GM10847 (cell line): ENCODE data around the gene AGFG2.

Source experiments
- POLR2A ChIP-seq: IDR thresholded peaks from 2 replicates; pipeline ENCODE4 v1.6.1; 2011; ENCODE audit not compliant: insufficient read length; ENCODE audit errors: extremely low read depth

AGFG2 gene

GRCh38 chr7:100577507-100577906, 38.5 kb downstream of the AGFG2 start:
- TF ChIP-seq POLR2A = no peak

DNA sequence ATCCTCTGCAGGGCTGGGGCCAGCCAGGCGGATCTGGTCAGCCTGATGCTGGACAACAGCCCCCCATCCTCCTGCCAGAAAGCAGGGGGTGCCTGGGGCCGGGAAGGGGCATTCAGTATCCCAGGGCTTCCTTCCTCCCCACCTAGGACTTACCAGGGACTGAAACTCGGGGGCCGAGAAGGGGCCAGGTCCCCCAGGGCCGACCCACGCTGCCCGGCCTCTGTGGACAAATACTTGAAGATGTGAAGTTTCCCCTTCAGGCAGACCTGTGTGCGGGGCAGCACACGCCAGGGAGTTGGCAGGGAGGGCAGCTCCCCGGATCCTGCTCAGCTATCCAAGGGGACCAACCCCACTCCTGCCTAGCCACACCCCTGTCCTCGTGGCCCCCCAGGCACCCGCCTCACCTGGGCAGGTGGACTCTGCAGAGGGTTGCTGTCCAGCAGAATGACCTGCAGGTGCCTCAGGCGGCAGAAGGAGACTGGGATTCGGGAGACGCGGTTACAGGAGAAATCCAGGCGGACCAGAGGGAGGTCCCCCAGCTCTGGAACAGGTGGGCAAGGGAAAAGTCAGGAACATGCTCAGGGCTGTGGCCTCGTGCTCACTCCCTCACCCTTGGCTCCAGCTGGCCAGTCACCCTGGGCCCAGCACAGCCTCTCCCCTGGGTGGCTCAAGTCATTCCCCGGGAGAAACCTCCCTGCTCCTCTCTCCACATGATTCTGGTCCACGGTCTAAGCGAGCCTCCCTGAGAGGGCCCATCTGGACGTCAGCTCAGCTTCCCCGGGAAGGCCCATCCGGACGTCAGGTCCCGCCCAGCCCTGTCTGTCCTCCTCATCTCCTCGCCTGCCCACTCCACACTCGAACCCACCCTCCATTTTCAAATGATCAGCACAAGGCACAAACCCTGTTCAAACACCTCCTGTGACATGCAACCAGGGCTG, 39.5 kb downstream of the AGFG2 start:
- TF ChIP-seq POLR2A = no peak

DNA sequence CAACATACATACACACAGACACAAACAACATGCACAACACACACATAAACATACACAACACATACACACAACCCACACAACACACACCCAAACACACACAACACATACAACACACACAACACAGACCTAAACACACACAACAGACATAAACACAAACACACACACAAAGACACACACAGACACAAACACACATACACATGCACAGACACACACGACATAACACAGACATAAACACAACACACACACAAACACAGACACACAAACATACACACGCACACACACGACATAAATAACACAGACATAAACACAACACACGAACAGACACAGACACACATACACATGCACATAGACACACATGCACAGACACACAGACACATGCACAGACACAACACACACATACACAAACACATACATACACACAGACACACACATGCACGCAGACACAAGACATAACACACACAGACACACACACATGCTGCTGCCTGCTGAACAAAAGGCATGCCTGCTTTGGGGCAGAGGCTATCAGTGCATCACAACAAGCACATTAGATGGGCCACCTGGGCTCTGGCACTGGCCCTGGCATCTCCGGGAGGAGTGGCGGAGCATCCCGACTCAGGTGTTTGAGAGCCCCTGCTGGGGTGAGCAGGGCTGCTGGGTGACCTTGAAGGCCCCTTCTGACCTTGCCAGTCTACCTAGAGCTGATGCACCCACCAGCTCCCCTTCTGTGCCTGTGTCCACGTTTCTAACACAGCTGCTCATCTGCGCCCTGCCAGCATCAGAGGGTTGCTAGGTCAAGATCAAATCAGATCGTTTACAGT, 41.7 kb downstream of the AGFG2 start:
- no peak for TF ChIP-seq POLR2A

DNA sequence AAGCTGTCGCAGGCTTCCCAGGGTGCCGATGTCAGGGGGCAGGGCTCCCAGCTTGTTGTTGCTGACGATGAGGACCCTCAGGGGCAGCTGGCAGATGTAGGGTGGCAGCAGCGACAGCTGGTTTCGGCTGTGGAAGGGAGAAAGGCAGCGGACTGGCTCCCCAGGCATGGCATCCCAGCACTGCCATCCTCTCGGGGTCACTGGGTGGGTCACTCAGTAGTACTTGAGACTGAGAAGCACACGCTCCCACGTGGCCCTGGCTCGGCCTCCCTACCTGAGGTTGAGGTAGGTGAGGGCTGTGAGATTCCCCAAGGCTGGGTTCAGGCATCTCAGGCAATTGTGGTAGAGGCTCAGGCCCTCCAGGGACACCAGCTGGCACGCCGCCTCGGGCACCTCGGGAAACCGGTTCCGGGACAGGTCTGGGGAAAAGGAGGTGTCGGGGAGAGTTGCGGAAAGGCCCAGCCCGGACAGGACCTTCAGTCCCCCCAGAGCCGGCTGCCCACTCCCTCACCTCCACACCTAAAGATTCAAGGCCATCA, 43.1 kb downstream of the AGFG2 start:
- TF ChIP-seq POLR2A = no peak

GRCh38 chr7:100582650-100583049, 43.6 kb downstream of the AGFG2 start:
- TF ChIP-seq POLR2A = no peak

GRCh38 chr7:100583132-100584053, 44.4 kb downstream of the AGFG2 start:
- no peak for TF ChIP-seq POLR2A

DNA sequence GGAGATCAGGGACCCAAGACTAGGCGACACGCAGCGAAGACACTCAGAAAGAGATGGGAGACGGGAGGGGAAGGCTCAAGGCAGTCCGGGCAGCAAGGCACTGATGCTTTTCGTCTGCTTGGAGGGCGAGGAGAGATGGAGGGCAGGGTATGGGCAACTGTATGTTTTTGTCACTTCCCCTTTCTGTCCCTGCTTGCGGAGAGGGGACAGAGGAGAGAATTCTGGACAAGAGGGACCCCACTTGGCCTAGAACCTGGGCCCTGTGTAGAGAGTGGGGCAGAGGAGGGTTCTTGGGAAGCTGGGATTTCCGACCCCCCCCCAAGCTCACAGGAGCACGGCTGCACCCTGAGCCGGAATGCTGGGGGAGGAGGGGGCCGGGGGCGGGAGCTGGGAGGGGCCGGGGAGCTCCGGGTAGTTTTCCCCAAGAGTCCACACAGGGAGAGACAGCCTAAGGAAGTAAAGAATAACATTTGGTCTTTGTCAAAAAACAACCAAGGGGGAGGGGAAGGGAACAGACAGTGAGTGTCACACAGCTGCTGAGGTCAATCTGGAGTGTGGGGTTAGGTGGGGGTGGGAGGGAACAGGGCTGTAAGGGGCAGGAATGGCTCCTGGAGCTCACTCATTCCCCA, 45.2 kb downstream of the AGFG2 start:
- TF ChIP-seq POLR2A = no peak

DNA sequence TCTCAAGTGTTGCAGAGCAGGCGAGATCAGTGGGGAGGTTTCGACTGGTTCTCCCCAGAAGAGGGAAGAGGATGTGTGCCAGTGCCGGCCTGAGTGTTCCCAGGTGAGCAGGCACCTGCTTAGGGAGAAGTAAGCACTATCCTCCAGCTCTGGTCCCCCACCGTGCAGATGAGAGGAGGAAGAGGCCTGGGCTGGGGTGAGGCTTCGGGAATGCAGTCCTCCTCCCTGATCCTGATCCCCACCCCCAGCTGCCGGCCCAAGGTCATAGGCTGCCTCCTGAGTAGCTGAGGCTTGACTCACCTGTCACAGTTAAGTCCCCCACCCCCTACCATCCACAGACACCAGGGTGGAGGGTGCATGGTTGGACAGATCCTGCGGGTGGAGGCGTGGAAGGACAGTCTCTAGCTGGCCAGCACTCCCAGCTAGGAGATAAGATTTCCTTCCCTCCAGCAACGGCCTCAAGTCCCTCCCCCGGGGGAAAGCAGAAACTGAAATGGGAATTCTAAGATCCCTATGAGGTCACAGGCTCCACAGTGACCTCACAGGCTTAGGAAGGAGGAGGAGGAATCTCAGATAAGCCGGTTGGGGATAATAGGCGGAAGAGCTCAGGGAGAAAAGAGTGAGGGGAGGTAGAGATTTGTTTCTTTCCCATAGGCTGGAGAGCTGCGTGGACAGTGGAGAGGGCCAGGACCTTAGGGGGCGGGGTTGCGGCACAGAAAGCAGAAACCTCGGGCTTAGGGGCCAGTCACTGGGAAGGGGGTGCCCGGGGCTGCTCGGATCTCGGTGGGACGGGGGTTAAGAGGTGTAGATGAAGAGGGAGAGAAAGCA, 45.9 kb downstream of the AGFG2 start:
- TF ChIP-seq POLR2A = no peak

- TF ChIP-seq POLR2A = peak; percentile 96
Observed at GRCh38 chr7:100585511-100586265, 46.7 kb downstream of the AGFG2 start, which contains the start of gene LRCH4. TSS of gene LRCH4 (minus strand) at chr7:100586129. CDS start at chr7:100586100, 29 bp downstream.

DNA sequence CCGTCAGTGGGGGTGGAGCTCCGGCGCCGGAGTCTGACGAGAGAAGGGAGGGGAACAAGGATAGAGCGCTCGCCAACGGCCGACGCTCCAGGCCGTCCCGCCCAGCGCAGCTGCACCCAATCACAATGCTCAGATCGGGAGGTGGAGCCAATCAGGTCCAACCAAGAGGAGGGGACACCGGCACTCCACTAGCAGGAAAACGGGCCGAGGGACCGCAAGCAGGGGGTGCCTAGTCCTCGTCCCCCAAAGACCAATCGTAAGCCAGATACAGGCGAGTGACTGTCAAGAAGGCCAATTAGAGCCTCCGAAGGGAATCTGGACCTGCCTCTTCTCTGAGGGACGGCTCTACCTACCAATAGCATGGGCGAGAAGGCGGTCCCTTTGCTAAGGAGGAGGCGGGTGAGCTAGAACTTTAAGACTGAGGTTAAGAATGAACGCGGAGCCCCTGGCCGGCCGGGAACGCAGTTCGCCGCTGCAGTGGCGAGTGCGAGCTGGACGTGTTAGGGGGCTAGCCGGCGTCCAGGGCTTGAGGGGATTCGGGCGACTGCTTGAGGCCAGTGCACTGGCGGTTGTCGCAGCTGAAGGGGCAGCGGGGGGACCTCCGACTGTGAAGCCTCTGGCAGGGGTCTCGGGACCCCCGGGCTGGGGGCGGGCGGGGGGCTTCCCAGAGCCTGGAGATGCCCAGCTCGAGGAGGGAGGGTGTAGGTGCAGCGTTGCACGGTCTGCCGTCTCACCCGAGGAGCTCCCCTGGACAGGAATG, 47.4 kb downstream of the AGFG2 start, which contains the start of gene FBXO24:
Gene FBXO24, plus strand, starts transcription at position 63 of the 760 bp plus-strand sequence. Its CDS starts 298 bp downstream, at position 361.
- peak; percentile 45 for TF ChIP-seq POLR2A

DNA sequence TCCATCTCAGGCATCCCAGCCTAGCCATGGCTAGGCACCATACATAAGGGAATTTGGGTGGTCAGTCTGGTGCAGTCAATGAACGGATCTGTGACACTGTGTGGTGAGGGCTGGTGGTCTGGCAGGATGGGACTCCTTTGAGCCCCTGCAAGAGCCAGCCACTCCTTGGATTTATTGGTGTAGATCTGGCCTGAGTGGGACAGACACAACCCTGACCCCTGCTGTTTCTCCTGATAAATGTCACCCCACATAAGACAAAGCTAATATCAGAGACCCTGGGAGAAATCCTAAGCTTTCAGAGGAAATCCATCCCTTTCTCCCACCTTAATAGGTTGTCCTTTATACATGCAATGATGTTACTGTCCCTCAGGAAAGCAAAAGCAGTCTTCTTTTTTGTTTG, 49.4 kb downstream of the AGFG2 start:
- TF ChIP-seq POLR2A = no peak
